ENCODE data around the gene SUSD4.
"Not testable (repeated sequence)": the region's sequence is repeated elsewhere in the genome, so short reads cannot be mapped to it uniquely, and the experiment has no call there.

The SUSD4 gene

DNA sequence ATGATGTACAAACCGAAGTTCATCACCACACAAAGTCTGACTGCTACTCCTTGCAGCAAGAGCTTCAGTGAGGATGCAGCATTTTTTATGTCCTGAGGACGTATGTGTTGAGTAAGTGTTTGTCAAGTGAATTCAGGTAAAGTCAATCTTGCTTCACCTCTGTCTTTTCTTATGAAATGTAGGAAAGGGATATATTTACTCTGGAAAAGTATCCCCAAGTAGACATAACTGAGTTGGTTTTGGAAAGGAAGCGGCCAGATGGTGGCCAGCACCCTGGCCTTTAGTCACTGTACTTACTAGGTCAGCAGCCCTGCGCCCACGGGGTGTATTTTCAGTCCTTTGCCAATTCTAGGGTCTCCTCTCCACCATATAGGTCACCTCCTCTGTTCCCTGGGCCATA is 75.2 kb downstream of the SUSD4 start:
- no peak for DNase-seq (ENCODE audit: low read depth)

DNA sequence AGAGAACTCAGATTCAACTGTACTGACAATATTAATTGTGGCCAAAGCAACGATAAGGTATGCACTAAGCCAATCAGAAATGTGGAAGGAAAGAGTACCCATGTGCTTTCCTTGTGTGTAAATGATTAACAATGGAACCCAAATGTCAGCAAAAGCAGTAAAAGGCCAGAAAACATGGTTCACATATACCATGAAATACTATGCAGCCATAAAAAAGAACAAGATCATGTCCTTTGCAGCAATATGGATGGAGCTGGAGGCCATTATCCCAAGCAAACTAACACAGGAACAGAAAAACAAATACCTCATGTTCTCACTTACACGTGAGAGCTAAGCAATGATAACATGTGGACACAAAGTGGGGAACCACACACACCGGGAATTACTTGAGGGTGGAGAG is 78.5 kb downstream of the SUSD4 start:
- no peak for DNase-seq (ENCODE audit: low read depth)

DNA sequence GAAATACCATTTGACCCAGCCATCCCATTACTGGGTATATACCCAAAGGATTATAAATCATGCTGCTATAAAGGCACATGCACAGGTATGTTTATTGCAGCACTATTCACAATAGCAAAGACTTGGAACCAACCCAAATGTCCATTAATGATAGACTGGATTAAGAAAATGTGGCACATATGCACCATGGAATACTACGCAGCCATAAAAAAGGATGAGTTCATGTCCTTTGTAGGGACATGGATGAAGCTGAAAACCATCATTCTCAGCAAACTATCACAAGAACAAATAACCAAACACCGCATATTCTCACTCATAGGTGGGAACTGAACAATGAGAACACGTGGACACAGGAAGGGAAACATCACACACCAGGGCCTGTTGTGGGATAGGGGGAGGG is 80.3 kb downstream of the SUSD4 start:
- DNase-seq (ENCODE audit: low read depth): not testable (repeated sequence)

DNA sequence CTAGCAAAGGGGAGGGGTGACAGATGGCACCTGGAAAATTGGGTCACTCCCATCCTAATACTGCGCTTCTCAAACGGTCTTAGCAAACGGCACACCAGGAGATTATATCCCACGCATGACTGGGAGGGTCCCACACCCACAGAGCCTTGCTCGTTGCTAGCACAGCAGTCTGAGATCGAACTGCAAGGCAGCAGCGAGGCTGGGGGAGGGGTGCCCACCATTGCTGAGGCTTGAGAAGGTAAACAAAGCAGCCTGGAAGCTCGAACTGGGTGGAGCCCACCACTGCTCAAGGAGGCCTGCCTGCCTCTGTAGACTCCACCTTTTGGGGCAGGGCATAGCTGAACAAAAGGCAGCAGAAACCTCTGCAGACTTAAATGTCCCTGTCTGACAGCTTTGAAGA is 85.7 kb downstream of the SUSD4 start:
- DNase-seq (ENCODE audit: low read depth): not testable (repeated sequence)

DNA sequence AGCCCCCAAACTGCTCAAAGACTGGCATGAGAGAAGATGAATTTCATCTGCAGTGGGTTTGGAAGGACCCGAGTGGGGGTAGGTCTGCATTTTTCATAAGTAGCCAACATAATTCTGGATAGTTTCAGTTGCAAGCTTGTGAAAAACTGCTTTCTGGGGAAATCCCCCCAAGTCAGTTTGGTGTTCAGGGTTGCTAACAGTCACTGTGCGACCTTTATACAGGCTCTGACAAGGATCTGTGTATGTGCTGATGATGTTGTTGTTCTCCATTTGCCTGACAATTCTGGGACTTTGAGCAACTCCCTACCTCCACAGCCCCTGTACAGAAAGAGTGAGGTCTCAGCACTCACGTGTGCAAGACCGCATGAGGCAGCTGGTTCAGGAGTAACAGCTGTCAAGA is 87.9 kb downstream of the SUSD4 start:
- no peak for DNase-seq (ENCODE audit: low read depth)

DNA sequence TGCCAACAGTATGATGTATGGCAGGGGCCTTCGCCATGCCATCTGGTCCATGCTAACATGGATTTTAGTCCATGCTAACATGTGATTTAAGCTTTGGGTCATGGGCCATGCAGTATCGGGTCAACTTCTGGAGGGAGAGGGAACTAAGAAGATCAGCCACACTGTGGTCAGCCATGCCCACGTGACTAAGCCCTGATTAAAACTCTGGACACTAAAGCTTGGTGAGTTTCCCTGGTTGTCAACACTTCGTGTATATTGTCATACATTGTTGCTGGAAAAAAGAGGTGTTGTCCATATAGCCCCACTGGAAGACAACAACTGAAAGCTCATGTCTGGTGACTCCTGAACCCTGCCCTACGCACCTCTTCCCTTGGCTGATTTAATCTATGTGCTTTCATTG is 90.5 kb downstream of the SUSD4 start:
- DNase-seq (ENCODE audit: low read depth): no peak

DNA sequence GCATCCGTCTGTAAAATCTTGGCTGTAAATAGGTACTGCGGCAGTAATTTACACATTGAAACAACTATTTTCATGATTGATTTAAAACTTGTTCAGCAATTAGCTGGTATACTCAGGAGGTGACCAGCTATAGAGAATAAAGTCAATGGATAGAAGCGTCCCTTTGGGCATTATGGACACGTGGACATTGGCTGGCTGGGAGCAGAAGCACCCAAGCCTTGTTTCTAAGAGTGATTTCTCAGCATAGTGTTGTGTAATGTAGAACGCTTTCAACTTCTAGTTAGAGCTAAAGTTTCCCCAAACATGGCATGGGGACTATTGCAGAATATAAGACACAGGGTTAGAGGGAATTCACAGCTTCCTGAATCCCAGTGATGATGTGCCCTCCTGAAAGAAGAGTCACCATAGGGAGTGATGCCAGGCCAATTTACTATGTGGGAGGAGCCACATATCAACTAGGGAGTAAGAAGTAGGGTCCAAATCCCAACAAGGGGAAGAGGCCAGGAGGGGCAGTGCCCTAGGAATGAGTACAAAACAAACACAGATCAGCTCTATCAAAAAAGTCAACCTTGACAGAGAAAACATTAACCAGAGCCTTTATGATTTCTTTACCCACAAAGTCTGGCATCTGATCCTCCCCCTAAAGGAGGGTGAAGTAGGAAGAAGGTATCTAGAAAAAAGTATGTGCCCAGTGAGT is 92.7 kb downstream of the SUSD4 start:
- DNase-seq (ENCODE audit: low read depth): no peak

DNA sequence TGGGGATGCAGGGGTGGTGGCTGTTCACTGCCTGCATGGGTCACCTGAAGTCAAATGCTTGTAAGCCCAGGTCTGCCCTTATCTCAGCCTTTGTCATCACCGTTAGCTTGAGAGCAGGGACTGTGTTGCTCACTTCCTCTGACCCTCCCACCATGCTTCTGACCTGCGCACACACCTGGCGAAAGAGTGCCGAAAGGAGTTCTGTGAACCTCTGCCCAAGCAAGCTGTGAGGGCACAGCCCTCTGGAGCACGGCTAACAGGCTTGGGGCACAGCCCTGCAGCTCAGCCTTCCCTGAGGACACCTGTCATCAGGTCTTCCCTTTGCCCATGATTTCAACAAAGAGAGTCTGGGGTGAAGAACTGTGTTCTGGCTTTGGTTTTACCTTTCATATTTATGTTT is 93.8 kb downstream of the SUSD4 start:
- no peak for DNase-seq (ENCODE audit: low read depth)

DNA sequence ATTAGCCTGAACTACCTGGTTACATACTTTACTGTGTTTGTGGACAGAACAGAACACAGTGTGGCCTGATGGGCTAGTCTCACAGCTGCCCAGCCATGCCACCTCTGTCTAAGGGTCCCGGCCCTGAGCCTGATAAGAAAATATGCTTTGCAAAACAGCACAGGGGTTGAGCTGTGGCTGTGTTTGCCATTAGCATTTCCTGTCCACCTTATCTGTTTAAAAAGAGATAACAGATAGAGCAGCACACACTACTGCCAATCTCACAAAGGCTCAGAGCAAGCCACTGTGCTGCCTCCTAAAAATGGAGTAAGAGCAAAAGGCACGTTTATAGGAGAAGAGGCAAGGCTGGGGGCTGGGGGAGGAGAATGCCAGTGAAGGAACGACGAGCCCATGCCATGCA is 95.0 kb downstream of the SUSD4 start:
- DNase-seq (ENCODE audit: low read depth): no peak

DNA sequence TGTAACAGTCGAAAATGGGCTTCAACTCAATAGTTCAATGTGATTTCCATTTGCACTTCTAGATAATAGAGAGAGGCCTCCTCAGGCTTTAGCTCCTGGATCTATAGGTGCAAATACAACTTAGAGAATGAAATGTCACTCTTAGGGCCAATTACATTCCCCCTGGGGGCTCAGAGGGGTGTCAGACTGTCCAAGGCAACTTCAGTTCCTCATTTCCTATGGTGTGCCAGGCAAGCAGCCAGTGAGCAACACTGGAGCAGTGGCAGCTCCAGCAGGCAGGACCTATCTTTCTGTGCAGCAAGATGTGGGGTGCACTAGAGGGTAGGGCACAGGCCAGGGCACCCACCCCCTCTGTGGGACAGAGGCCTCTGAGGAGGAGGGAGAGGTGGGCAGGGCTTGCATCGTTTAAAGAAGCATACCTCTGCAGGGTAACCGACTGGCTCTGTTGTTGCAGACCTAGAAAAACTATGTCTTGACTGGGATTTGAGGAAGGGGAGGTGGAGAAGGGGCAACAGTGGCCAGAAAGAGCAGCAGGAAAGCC is 97.3 kb downstream of the SUSD4 start:
- DNase-seq (ENCODE audit: low read depth): no peak

DNA sequence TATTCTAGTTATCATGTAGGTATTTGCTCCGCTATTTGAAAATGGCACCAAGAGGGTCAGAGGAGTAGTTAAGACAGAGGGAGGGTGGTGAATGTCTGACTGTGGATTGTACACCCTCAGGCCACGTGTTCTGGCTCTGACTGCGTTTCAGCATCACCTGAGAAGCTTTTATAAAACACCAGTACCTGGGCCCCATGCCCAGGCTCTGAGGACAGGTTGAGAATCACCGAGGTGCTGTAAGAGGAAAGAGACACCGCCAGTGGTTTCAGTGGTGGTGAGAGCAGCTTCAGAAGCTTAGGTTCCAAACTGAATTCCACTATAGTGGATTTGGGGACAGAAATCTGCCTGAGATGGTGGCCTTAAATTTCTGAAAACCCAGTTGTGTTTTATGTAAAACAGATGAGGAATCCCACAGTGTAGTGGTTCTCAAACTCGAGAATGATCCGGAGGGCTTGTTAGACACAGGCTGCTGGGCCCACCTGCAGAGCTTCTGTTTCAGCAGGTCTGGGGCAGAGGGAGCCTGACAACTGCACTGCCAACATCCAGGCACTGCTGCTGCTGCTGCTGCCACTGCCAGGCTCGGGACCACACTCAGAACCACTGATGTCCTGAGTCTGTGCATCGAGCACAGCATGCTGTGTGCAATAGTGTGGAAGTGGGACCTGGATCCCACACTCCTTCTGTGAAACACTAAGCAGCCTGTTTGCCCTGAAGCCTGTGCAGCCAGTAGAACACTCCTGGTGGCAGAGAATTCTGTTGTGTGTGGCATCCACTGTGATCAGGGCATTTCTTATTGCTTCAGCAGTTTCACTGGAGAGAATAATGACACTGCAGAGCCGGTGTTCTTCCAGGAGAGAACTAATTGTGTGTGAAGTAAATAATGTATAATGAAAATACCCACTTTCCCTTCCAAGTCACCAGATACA is 98.7 kb downstream of the SUSD4 start:
- no peak for DNase-seq (ENCODE audit: low read depth)

DNA sequence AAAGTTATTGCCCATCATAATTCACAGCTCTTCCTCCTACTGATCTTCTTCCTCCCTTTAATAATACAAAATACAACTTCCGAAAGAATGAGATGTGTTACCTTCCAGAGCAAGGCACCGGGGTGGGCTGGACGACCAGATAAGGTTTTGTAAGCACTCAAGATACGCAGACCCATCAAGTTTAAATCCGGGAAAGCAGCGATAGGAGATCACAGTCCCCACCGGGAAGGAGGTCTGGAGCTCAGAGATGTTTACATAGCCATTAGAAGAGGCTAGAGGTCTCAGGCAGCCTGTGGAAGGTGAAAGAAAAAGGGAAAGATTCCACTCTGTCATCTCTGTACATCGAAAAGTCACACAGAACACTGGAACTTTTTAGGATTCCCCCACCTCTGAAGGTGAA is 99.4 kb downstream of the SUSD4 start:
- no peak for DNase-seq (ENCODE audit: low read depth)

DNA sequence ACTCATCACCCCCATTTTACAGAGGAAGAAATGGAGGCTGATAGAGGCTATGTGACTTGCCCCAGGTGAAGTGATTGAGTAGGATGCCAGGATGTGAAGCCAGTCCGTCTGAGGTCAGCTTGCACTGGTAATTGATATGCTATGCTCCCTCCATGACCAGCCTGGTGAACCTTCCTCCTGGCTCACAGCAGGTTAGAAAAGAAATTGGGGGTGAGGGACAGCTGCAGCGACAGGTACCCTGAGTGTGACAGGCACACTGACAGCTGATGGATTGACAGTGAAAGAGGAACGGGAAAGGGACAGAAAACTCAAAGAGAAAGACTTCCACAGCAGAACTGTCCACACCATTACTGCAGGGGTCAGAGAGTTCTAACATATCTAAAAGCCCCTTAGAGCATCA is 102.1 kb downstream of the SUSD4 start:
- no peak for DNase-seq (ENCODE audit: low read depth)

DNA sequence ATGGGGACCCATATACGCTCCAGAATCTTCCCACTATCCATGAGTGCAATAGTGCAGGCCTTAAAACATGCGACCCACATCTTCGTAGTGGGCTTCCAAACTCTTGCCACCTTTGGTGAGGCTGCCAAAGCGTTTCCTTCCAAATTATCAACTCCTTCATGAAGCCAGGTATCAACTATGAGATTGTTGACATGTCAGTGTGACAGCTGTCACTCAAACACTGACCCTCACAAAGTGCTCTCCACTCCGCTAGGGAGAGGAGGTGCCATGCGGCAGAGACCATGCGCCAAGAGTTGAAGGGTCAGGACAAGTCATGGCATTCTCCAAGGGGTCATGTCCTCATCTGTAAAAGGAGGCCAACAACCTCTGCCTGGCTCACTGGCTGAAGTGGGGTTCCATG is 103.3 kb downstream of the SUSD4 start:
- no peak for DNase-seq (ENCODE audit: low read depth)

DNA sequence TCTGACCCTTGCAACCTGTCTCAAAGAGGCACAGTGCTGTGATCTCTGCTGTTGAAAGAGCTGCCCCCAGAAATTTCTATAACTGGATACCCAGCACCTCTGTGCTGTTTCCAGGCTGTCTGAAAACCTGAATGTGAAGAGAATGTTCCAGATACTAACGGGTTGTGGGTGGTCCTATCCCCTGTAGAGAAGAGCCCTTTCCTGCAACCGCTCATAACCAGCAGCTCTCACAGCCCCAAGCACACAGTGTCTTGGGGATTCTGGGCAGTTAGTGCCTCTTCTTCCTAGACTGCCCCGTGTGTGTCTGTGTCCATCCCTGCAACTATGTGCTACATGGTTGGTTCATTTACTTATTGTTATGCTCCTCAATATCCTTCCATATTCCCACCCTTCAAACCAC is 104.5 kb downstream of the SUSD4 start:
- DNase-seq (ENCODE audit: low read depth): no peak

DNA sequence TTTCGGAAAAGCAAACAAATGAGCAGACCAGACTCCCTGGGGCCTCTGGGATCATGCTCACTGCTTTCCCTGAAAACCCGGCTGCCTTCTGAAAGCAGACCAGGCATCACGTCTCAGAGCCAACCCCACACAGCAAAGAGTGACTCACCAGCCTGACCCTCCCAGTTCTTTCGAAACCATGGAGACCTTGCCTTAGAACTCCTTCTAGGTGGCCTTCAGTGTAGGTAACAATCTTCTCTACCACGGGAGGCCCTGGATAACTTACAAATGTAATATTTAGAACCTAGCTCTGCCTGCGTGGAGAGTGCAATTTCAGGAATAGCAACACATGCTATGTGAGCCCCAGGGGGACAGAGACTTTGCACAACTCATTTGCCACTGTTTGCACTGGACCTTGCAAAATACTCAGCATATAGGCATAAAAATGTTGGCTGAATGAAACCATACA is 105.2 kb downstream of the SUSD4 start:
- no peak for DNase-seq (ENCODE audit: low read depth)

DNA sequence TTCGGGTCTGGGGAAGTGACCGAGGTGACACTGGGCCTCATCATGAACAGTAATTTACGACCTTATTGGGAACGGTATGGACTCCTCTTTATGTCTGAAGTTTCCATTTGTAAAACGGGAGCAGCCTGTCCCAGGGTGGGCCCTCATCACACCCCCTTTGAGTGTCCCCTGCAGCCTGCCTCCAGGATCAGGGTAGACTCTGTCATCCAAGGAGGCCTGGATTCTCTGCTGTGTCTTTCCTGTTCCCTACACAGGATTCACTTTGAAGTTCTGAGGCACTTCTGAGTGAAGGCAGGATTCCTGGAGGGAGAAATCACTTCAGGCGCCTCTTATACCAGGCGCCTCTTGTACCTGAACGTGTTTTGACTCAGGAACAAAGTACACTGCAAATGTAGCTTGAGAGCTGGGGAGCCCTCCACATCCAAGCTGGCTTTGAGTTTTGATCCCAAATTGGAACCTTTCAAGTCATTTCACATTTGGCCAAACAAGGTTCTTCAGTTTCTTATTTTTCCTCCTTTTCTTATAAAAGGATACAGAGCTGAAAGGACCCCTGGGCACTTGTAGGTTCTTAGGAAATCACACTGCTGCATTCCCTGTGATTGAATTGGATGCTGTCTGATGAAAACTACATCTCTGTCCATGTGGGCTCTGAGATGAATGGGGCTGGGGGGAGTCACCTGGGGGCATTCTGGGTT is 106.0 kb downstream of the SUSD4 start:
- DNase-seq (ENCODE audit: low read depth): no peak

DNA sequence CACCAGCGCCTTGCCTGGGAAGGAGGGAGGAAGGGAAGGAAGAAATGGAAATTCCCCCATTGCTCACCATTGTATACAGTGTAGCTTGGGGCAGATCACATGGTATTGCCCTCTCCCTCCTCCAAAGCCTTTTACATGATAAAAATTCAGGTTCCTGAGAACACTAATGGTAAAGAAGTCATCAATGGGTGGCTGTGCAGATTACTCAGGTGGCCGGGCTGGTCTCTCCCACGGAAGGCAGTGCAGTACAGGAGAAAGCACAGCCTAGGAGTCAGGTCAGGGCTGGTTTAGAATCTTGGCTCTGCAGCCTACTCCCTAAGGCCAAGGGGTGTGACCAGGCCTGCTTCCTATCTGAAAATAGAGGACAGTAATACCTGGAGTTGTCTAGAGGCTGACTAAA is 107.9 kb downstream of the SUSD4 start:
- DNase-seq (ENCODE audit: low read depth): no peak

DNA sequence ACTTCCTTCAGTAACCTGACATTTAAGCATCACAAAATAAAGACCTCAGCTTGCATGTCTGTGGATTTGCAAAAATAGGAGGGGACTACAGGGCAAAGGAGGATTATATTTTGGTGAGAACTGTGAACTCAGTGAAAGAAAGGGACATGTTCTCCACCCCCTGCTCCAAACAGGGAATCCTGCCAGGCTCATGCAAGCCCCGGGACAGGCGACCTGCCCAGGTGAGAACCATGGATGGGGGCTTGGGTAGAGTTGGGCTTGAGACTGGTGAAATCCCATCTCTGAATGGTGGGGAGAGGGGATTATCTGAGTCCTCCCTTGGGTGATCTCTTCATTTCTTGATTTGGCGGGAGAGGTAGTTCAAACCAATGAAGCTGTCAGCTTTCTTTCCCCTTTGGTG is 110.1 kb downstream of the SUSD4 start:
- DNase-seq (ENCODE audit: low read depth): no peak

DNA sequence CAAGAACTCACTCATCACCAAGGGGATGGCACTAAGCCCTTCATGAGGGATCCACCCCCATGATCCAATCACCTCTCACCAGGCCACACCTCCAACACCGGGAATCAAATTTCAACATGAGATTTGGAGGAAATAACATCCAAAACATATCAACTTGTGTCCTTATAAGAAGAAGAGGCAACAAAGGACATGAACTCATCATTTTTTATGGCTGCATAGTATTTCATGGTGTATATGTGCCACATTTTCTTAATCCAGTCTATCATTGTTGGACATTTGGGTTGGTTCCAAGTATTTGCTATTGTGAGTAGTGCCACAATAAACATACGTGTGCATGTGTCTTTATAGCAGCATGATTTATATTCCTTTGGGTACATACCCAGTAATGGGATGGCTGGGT is 112.6 kb downstream of the SUSD4 start:
- DNase-seq (ENCODE audit: low read depth): not testable (repeated sequence)

DNA sequence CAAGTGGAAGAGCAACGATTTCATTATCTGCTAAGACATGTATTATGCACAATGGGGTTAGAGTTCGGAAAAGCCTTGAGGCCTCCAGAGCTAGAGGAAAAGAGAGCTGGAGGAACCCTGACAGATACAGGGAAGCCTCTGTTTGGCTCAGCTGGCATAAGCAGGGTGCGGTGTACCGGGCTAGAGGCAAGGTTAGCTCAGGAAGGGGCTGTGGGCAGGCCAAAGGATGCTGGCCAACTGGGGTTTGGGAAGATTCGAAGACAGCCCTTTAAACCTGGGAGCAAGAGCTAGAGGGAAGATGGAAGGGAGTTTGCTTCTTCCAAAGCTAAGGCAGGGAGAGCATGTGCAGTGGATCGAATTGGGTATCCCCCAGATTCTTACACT is 113.4 kb downstream of the SUSD4 start:
- no peak for DNase-seq (ENCODE audit: low read depth)

DNA sequence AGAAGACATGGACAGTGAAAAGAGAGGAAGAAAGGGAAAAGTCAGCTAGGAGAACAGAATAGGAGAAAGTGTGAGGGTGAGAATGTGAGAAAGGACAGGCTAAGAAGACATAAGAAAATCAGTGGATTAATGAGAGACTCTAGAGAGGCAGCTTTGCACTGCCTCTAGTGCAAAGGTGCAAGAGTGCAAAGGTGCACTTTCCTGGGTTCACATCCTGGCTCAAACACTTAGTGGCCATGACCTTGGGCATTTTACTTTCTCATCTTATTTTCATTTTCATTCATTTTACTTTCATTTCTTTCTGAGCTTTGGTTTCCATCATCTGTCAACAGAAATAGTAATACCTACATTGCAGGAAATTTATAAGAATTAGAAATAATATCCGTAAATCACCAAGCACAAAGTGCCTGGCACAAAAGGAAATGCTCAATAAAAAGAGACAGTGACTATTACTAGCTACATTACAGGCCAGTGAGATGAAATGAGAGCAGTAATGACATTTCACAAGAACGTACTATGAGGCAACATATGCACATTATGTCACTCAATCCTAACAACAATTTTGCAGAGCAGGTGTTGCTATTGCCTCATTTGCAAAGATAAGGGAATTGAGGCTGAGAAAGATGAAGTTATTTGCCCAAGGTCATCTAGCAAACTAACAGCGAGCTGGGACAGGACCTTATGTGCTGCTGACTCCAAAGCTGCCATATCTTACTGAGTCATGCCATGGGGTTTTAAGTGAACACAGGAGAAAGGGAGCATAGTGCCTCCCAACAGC is 113.9 kb downstream of the SUSD4 start:
- DNase-seq (ENCODE audit: low read depth): no peak

All from activated T-cell treated with anti-CD3 and anti-CD28 coated beads for 48 hours (primary cell).